Trophoblast cell (in vitro differentiated cells and primary cell): ENCODE data around the gene CABP7.

Source experiments
- DNase-seq, 2 donors: peaks; one replicate each; pipeline ENCODE4 v3.0.0-alpha.2; 2016
- H2AFZ ChIP-seq: 2 replicates; pipeline ENCODE4 v1.6.1; 2013; ENCODE audit warnings: low read length, moderate library complexity, mild to moderate bottlenecking; ENCODE audit not compliant: insufficient read depth, poor library complexity
- H2AK5ac ChIP-seq: 2 replicates; pipeline ENCODE4 v1.6.1; 2013; ENCODE audit warnings: mild to moderate bottlenecking, low read length
- H2BK120ac ChIP-seq: 2 replicates; pipeline ENCODE4 v1.6.1; 2013; ENCODE audit warnings: low read length, mild to moderate bottlenecking, moderate library complexity; ENCODE audit not compliant: insufficient read depth, poor library complexity
- H2BK12ac ChIP-seq: 2 replicates; pipeline ENCODE4 v1.6.1; 2013; ENCODE audit warnings: mild to moderate bottlenecking, low read length, moderate library complexity
- H2BK5ac ChIP-seq: 2 replicates; pipeline ENCODE4 v1.6.1; 2013; ENCODE audit warnings: low read length, low read depth, moderate library complexity, mild to moderate bottlenecking; ENCODE audit not compliant: poor library complexity
- H3K14ac ChIP-seq: 2 replicates; pipeline ENCODE4 v1.6.1; 2013; ENCODE audit warnings: mild to moderate bottlenecking, low read length
- H3K18ac ChIP-seq: 2 replicates; pipeline ENCODE4 v1.6.1; 2013; ENCODE audit warnings: mild to moderate bottlenecking, low read length
- H3K23ac ChIP-seq: 2 replicates; pipeline ENCODE4 v1.6.1; 2013; ENCODE audit warnings: low read length
- H3K27ac ChIP-seq: 2 replicates; pipeline ENCODE4 v1.5.1; 2013; ENCODE audit warnings: low read depth, mild to moderate bottlenecking, inconsistent platforms, low read length, moderate library complexity
- H3K27me3 ChIP-seq: 2 replicates; pipeline ENCODE4 v1.6.1; 2013; ENCODE audit warnings: inconsistent platforms, mild to moderate bottlenecking, low read length, moderate library complexity; ENCODE audit not compliant: insufficient read depth
- H3K36me3 ChIP-seq, 2 experiments: 1 replicate in 1 of 2; 2 replicates in 1 of 2; pipeline ENCODE4 v1.6.1; 2013; ENCODE audit warnings: low read length in 2 of 2, mild to moderate bottlenecking in 2 of 2, moderate library complexity in 1 of 2; ENCODE audit not compliant: insufficient read depth in 2 of 2, control insufficient read depth in 1 of 2
- H3K4ac ChIP-seq: 2 replicates; pipeline ENCODE4 v1.6.1; 2013; ENCODE audit warnings: low read depth, mild to moderate bottlenecking, low read length, moderate library complexity
- H3K4me1 ChIP-seq, 2 experiments: 1 replicate in 1 of 2; 2 replicates in 1 of 2; pipeline ENCODE4 v1.6.1; 2013; ENCODE audit warnings: low read length in 2 of 2, mild to moderate bottlenecking in 2 of 2, moderate library complexity in 1 of 2; ENCODE audit not compliant: insufficient read depth in 2 of 2, control insufficient read depth in 1 of 2
- H3K4me2 ChIP-seq: 2 replicates; pipeline ENCODE4 v1.6.1; 2013; ENCODE audit warnings: inconsistent platforms, mild to moderate bottlenecking, low read length, moderate library complexity
- H3K4me3 ChIP-seq: 2 replicates; pipeline ENCODE4 v1.5.1; 2013; ENCODE audit warnings: mild to moderate bottlenecking, low read depth, low read length, inconsistent platforms
- H3K79me1 ChIP-seq: one replicate; pipeline ENCODE4 v1.6.1; 2013; ENCODE audit warnings: low read length
- H3K79me2 ChIP-seq: 2 replicates; pipeline ENCODE4 v1.6.1; 2013; ENCODE audit warnings: low read length, mild to moderate bottlenecking; ENCODE audit not compliant: control insufficient read depth, insufficient read depth, poor library complexity
- H3K9ac ChIP-seq: 2 replicates; pipeline ENCODE4 v1.6.1; 2013; ENCODE audit warnings: mild to moderate bottlenecking, low read length
- H3K9me3 ChIP-seq: 2 replicates; pipeline ENCODE4 v1.6.1; 2013; ENCODE audit warnings: low read depth, mild to moderate bottlenecking, control low read depth, inconsistent platforms, low read length; ENCODE audit not compliant: insufficient read depth
- H4K12ac ChIP-seq: 2 replicates; pipeline ENCODE4 v1.6.1; 2013; ENCODE audit warnings: low read depth, mild to moderate bottlenecking, low read length, moderate library complexity
- H4K8ac ChIP-seq: 2 replicates; pipeline ENCODE4 v1.6.1; 2013; ENCODE audit warnings: low read depth, mild to moderate bottlenecking, low read length, moderate library complexity
- H4K91ac ChIP-seq: one replicate; pipeline ENCODE4 v1.6.1; 2013; ENCODE audit warnings: low read depth, mild to moderate bottlenecking, low read length, moderate library complexity
- WGBS: extraction: QIAGEN DNeasy Blood & Tissue Kit; methylation state at CpG from one replicate; pipeline ENCODE4 v1.1.7; 2013; ENCODE audit warnings: missing lambda C conversion rate; ENCODE audit not compliant: insufficient read length, insufficient coverage; ENCODE audit errors: extremely low coverage; 5-methylcytosine and 5-hydroxymethylcytosine counted together

The CABP7 gene

DNA sequence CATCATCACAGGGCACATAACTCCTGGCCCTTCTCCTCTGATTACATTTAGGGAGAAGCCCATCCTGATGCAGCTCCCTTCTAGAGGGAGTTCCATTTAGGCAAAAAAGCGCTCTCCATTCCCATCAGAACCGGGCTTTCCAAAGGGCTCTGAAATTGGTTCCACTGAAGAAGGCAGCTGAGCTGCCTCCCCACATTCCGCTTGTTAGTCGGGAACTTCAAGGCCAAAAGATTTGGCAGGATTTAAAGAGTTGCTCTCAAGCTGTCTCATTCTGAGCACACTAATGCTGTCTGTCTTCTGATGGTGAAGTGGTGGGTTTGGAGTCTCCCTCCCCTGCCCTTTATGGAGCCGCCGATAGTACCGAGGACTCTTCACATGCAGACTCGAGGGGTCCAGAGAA lies 26.6 kb upstream of the CABP7 start:
- no peaks in the 10 kb centered on the region for H3K79me2 ChIP-seq
- no peaks in the 10 kb centered on the region for H3K79me1 ChIP-seq
- no peak overlapping the region for H4K12ac ChIP-seq
- H3K4me2 ChIP-seq, result no peak overlapping the region
- H2AFZ ChIP-seq, result no peak overlapping the region
- H3K18ac ChIP-seq, result no peak overlapping the region
- no peak overlapping the region for H3K4me3 ChIP-seq
- no peak overlapping the region for H2BK5ac ChIP-seq
- H3K36me3 ChIP-seq, result peaks cover 1 to 16% of the 10 kb centered on the region in 2 experiments
- H3K27me3 ChIP-seq, result no peaks in the 10 kb centered on the region
- H4K8ac ChIP-seq, result no peak overlapping the region
- H2BK120ac ChIP-seq, result no peak overlapping the region
- H4K91ac ChIP-seq, result no peak overlapping the region
- H3K4me1 ChIP-seq, result peaks cover 17 to 23% of the 10 kb centered on the region in 2 experiments
- no peak overlapping the region for H3K23ac ChIP-seq
- H3K9me3 ChIP-seq, result no peaks in the 10 kb centered on the region
- no peak overlapping the region for H2AK5ac ChIP-seq
- WGBS, result no CpG with 5 or more reads among the region's 8 CpGs
- no peak overlapping the region for H3K9ac ChIP-seq
- H3K4ac ChIP-seq, result no peak overlapping the region
- no peak overlapping the region for H2BK12ac ChIP-seq
- H3K27ac ChIP-seq, result no peak overlapping the region
- no peak for DNase-seq
- H3K14ac ChIP-seq, result no peak overlapping the region

DNA sequence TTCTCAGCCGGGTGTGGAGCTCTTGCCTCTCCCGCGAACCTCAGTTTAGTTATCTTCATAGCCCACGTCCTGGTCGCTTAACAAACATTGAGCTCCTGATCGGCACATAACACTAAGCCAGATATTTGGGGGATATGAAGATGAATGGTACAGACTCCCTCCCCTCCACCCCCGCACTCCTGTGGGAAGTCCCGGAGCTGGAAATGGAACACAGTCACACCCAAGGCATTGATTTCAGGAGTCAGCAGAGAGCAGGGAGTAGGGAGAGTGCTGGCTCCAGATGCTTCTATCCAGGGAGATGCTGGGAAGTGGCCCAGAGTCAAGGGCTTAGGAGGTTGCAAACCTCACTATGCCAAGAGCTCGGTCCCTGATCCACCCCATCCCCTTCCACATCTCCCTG lies 26.1 kb upstream of the CABP7 start:
- Histone ChIP-seq H3K4me3 (no peak overlapping the region), H2AK5ac (no peak overlapping the region), H3K18ac (no peak overlapping the region), H2BK120ac (no peak overlapping the region), H3K4me2 (no peak overlapping the region), H3K27ac (no peak overlapping the region), H4K8ac (no peak overlapping the region), H4K12ac (no peak overlapping the region), H3K4ac (no peak overlapping the region), H3K79me1 (no peaks in the 10 kb centered on the region), H3K14ac (no peak overlapping the region), H3K27me3 (no peaks in the 10 kb centered on the region), H2BK12ac (no peak overlapping the region), H2AFZ (no peak overlapping the region), H3K9me3 (no peaks in the 10 kb centered on the region), H3K79me2 (no peaks in the 10 kb centered on the region), H3K4me1 (peaks cover 14 to 20% of the 10 kb centered on the region in 2 experiments), H4K91ac (no peak overlapping the region), H3K9ac (no peak overlapping the region), H2BK5ac (no peak overlapping the region), H3K23ac (no peak overlapping the region), H3K36me3 (peaks cover 1 to 16% of the 10 kb centered on the region in 2 experiments)
- WGBS, result no CpG with 5 or more reads among the region's 9 CpGs
- DNase-seq, result no peak

DNA sequence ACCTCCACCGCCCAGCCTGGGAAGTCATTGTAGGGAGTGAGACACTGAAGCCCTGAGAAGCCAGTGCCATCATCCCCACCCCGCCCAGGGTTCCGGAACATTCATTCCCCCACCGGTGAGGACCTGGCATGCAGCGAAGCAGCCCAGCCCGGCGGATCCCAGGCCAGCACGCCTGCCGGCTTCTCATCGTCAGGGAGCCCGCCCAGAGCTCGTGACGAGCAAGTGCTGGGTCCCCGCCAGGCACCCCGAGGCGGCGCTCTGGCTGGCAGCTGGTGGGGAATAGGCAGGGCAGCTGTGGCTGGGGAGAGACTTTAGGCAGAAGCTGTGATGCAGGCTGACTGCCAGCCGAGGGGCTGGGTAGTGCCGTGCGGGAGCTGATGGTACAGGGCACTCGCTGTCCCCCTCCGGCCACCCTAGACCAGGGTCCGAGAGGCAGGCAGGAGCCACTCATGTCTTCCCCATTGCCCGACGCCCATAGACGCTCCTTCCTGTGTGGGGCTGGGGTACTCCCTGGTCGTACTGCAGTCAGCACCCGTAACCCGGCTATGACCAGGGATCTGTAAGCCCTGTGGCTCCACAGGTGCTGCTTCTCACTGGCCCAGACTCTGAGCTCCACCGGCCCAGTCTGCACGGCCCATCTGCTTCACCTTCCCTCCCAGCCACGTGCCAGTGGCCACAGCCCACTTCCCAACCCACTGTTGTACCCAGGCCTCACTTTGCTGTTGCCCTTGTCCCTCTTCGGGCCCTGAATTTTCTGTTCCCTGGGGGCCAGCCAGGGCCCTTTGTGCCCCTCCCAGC lies 24.5 kb upstream of the CABP7 start:
- no peak overlapping the region for H2AFZ ChIP-seq
- H3K4ac ChIP-seq, result no peak overlapping the region
- peaks cover 1 to 16% of the 10 kb centered on the region in 2 experiments for H3K36me3 ChIP-seq
- H3K4me2 ChIP-seq, result no peak overlapping the region
- H3K14ac ChIP-seq, result no peak overlapping the region
- no peak overlapping the region for H3K4me3 ChIP-seq
- H3K4me1 ChIP-seq, result peaks cover 8 to 14% of the 10 kb centered on the region in 2 experiments
- no peak overlapping the region for H2AK5ac ChIP-seq
- H3K9me3 ChIP-seq, result no peaks in the 10 kb centered on the region
- no peak overlapping the region for H3K9ac ChIP-seq
- no peak overlapping the region for H3K27ac ChIP-seq
- H4K12ac ChIP-seq, result no peak overlapping the region
- H3K27me3 ChIP-seq, result no peaks in the 10 kb centered on the region
- no peak overlapping the region for H2BK120ac ChIP-seq
- no peak for DNase-seq
- no peak overlapping the region for H3K18ac ChIP-seq
- no peaks in the 10 kb centered on the region for H3K79me1 ChIP-seq
- H2BK12ac ChIP-seq, result no peak overlapping the region
- H4K91ac ChIP-seq, result no peak overlapping the region
- no peak overlapping the region for H3K23ac ChIP-seq
- no CpG with 5 or more reads among the region's 33 CpGs for WGBS
- H2BK5ac ChIP-seq, result no peak overlapping the region
- no peak overlapping the region for H4K8ac ChIP-seq
- no peaks in the 10 kb centered on the region for H3K79me2 ChIP-seq

DNA sequence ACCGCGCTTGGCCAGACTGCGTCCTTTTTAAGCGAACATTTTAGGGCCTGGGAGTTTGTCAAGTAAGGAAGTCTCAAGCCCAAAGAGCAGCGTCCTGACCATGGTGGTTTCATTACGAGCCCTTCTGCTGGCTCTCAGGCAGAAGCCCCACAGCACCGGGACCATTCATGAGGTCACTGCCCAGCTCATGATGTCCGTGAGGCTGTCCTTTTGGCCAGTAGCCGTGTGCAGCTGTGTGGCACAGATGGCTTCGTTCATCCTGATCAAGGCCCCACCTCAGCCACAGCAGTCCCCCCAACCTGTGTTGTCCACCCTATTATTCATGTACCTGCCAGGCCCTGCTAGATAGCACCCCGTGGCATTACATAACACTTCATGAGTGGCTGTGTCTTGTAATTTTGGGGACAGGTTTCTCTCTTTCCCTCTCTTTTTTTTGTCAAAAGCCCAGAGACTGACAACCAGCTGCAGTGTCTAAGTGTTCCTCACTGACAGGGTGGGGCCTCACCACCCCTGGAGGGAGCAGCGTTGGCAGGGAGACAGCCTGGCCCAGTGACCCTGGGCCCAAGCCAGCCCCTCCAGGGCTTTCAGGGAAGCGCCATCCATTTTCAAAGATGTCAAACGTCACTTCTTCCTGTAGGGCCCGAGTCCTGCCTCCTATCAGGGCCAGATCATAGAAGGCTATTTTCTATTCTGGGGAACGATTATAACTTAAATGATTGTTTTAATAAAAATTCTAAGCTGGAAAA lies 21.8 kb upstream of the CABP7 start:
- Histone ChIP-seq H2BK5ac (no peak overlapping the region), H3K9ac (no peak overlapping the region), H3K4ac (no peak overlapping the region), H2BK120ac (no peak overlapping the region), H3K18ac (no peak overlapping the region), H3K79me2 (no peaks in the 10 kb centered on the region), H3K23ac (no peak overlapping the region), H3K27ac (no peak overlapping the region), H4K8ac (no peak overlapping the region), H3K9me3 (no peaks in the 10 kb centered on the region), H3K4me1 (no peaks in the 10 kb centered on the region), H3K4me2 (no peak overlapping the region), H2BK12ac (no peak overlapping the region), H3K27me3 (peaks cover 2% of the 10 kb centered on the region), H4K91ac (no peak overlapping the region), H3K14ac (no peak overlapping the region), H3K4me3 (no peak overlapping the region), H2AFZ (no peak overlapping the region), H4K12ac (no peak overlapping the region), H3K36me3 (peaks cover 1 to 10% of the 10 kb centered on the region in 2 experiments), H2AK5ac (no peak overlapping the region), H3K79me1 (no peaks in the 10 kb centered on the region)
- no peak for DNase-seq
- no CpG with 5 or more reads among the region's 16 CpGs for WGBS
